RWPE2 (cell line): ENCODE results near the gene DYNC1I1.
A peak's percentile ranks its signal among the peaks of the same experiment; 100 is the strongest.

Source experiments
- ATAC-seq: fragments of 200-7000 bp; cut with Tn5 transposase; 3 replicates; pipeline ENCODE4 v1.9.1; 2021; ENCODE audit warnings: low read depth
- DNase-seq: peaks from one replicate; pipeline ENCODE4 v3.0.0-alpha.2; 2020; ENCODE audit warnings: low spot score
- H3K27ac ChIP-seq: fragments of 450-650 bp; 2 replicates; pipeline ENCODE4 v1.5.1; 2017; ENCODE audit warnings: mild to moderate bottlenecking; ENCODE audit not compliant: poor library complexity, severe bottlenecking
- H3K27me3 ChIP-seq: fragments of 250-450 bp; sonication (Bioruptor Pico); 2 replicates; pipeline ENCODE4 v1.5.1; 2021; ENCODE audit warnings: mild to moderate bottlenecking, moderate library complexity; ENCODE audit not compliant: insufficient read depth, poor library complexity, severe bottlenecking
- H3K36me3 ChIP-seq: fragments of 250-450 bp; sonication (Bioruptor Pico); 2 replicates; pipeline ENCODE4 v1.5.1; 2020; ENCODE audit warnings: low read depth, mild to moderate bottlenecking, moderate library complexity
- H3K4me1 ChIP-seq: fragments of 250-450 bp; sonication (Bioruptor Pico); 2 replicates; pipeline ENCODE4 v1.5.1; 2021; ENCODE audit warnings: mild to moderate bottlenecking, moderate library complexity; ENCODE audit not compliant: insufficient read depth, poor library complexity, severe bottlenecking
- H3K4me3 ChIP-seq: fragments of 250-450 bp; sonication (Bioruptor Pico); 2 replicates; pipeline ENCODE4 v1.5.1; 2021; ENCODE audit warnings: mild to moderate bottlenecking, moderate library complexity; ENCODE audit not compliant: severe bottlenecking
- H3K9me3 ChIP-seq: fragments of 250-450 bp; sonication (Bioruptor Pico); 2 replicates; pipeline ENCODE4 v1.5.1; 2021; ENCODE audit warnings: mild to moderate bottlenecking, moderate library complexity; ENCODE audit not compliant: severe bottlenecking
- TF ChIP-seq, protein P1 (sequence below): fragments of 450-650 bp; IDR thresholded peaks from one replicate; pipeline ENCODE4 v1.5.1; 2017; ENCODE audit warnings: mild to moderate bottlenecking, moderate library complexity; ENCODE audit not compliant: poor library complexity, severe bottlenecking

The DYNC1I1 gene

DNA sequence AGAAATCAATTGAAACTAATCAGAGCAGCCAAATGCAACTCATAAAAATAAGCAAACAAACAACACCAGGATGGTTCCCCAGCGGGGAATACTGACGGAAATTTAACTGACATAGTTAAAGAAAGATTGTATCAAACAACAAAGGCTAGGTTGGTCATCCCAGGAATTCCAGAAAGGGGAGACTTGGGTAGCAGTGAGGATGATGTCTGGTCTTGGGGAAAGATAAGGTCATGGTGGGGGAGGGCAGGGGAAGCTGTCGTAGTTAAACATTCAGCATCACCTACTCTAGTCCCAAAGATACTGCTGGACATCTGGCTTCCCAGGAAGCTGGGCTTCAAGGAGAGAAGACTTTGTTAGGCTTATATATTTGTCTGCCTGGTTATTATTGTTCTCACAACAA is 50.4 kb downstream of the DYNC1I1 start:
- no peak for DNase-seq
- H3K4me1 ChIP-seq, result no peaks in the 10 kb centered on the region

DNA sequence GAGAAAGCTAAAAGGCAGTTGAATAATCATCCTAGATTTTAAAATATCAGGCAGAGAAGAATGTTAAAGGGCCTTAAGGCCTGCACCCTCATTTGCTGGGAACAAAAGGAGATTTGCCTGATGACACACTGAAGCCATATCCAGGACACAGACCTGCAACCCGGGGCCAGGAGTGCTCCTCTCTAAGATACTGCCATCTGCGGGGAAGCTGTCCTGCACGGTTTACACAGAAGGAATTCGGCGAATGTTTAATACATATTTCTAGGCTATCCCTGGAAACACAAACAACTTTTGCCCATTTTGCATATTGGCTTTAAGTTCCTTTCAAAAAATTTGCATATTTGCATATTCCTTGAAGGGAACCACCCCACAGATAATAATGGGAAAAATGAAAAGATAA is 52.3 kb downstream of the DYNC1I1 start:
- ATAC-seq (no peak), DNase-seq (no peak)
- no peaks in the 10 kb centered on the region for H3K36me3 ChIP-seq
- TF ChIP-seq, protein P1, sequence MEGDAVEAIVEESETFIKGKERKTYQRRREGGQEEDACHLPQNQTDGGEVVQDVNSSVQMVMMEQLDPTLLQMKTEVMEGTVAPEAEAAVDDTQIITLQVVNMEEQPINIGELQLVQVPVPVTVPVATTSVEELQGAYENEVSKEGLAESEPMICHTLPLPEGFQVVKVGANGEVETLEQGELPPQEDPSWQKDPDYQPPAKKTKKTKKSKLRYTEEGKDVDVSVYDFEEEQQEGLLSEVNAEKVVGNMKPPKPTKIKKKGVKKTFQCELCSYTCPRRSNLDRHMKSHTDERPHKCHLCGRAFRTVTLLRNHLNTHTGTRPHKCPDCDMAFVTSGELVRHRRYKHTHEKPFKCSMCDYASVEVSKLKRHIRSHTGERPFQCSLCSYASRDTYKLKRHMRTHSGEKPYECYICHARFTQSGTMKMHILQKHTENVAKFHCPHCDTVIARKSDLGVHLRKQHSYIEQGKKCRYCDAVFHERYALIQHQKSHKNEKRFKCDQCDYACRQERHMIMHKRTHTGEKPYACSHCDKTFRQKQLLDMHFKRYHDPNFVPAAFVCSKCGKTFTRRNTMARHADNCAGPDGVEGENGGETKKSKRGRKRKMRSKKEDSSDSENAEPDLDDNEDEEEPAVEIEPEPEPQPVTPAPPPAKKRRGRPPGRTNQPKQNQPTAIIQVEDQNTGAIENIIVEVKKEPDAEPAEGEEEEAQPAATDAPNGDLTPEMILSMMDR, result no peak
- H3K9me3 ChIP-seq, result no peaks in the 10 kb centered on the region
- no peak overlapping the region for H3K4me3 ChIP-seq
- no peaks in the 10 kb centered on the region for H3K4me1 ChIP-seq
- H3K27ac ChIP-seq, result no peak overlapping the region
- no peaks in the 10 kb centered on the region for H3K27me3 ChIP-seq

More for the DNA sequence above, 50.4 kb downstream of the DYNC1I1 start:
- H3K36me3 ChIP-seq, result no peaks in the 10 kb centered on the region
- TF ChIP-seq, protein P1, result no peak
- H3K27ac ChIP-seq, result no peak overlapping the region
- ATAC-seq, result no peak
- H3K27me3 ChIP-seq, result no peaks in the 10 kb centered on the region
- H3K4me3 ChIP-seq, result no peak overlapping the region
- H3K9me3 ChIP-seq, result no peaks in the 10 kb centered on the region

DNA sequence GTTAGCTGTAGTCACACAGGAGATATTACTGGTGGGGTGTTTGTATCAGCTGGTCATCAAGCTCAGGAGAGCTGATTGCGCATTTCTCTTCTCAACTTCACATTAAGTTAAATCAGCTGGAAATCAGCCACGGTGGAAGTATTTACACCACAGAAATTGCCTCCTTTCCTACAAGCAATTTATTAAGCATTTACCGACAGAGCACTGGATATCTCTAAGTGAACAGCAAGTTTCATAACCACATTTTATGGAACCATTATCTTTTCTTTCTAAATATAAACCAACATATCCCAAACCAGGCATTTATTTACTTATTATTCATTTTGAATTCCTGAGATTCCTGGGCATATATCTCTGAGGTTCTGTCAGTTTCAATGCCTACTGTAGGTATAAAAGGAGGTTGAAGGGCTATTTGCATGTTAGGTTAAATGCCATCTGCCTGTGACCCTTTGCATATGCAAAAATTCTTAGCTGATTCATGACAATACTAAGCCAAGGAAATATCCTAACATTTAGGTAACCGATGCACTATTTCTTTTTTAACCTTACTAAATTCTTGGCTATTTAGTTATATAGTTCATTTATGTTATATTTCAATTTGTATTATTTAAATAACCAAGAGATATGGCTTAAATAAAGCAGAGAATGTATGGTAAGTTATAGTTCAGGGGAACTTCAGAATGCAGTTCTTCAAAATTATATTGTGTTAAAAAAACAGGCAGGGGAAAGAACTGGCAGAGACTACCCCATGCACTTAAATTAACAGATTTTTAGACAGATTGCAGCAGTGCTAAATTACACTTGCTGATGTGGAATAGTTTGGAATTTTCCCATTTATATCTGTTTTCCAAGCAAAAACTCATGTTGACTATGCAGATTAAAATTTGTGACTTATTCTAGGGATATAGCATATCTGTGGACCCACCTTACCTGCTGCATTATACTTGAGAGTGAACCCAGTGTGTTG is 56.8 kb downstream of the DYNC1I1 start:
- H3K4me1 ChIP-seq, result no peaks in the 10 kb centered on the region
- H3K27ac ChIP-seq, result no peak overlapping the region
- TF ChIP-seq, protein P1, result no peak
- DNase-seq, result no peak
- H3K9me3 ChIP-seq, result no peaks in the 10 kb centered on the region
- no peak overlapping the region for H3K4me3 ChIP-seq
- H3K27me3 ChIP-seq, result no peaks in the 10 kb centered on the region
- peak; percentile 17; the same call in 1 of the 3 replicates for ATAC-seq
- H3K36me3 ChIP-seq, result no peaks in the 10 kb centered on the region

- Histone ChIP-seq H3K9me3 (no peaks in the 10 kb centered on the region), H3K27me3 (no peaks in the 10 kb centered on the region), H3K36me3 (no peaks in the 10 kb centered on the region), H3K27ac (no peak overlapping the region), H3K4me1 (no peaks in the 10 kb centered on the region), H3K4me3 (no peak overlapping the region)
- no peak for DNase-seq
- 0 out of 3 replicates have a peak, but pooled peaks have one; percentile 29 for ATAC-seq
- TF ChIP-seq, protein P1, result peak; percentile 40
Measured at GRCh38 chr7:95840953-95841950, 68.9 kb downstream of the DYNC1I1 start.
